ENCODE data around the gene WNT8A.

The WNT8A gene

DNA sequence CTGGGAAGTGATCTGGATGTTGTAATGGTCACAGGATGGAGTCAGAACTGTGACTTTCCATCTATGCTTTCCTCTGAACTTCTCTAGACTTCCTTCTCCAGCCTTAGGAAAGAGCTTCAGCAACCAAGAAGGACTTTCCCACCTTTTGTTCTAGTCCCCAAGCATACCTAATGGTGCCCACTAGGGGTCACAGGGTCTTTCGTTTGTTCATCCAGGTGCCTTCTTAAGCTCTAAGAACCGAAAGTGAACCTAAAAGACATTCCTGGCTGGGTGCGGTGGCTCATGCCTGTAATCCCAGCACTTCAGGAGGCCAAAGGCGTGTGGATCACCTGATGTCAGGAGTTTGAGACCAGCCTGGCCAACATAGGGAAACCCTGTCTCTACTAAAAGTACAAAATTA, 1.8 kb upstream of the WNT8A start:
- Histone ChIP-seq H3K27ac (no peak overlapping the region), H3K9me3 (no peaks in the 10 kb centered on the region), H3K27me3 (no peaks in the 10 kb centered on the region), H3K4me1 (ENCODE audit: control insufficient read depth in 1 of 2, insufficient read depth in 1 of 2, low read depth in 1 of 2, low read length in 1 of 2) (no peaks in the 10 kb centered on the region), H3K36me3 (no peaks in the 10 kb centered on the region), H3K4me3 (ENCODE audit: low read depth in 1 of 2, low read length in 1 of 2) (no peak overlapping the region)
- TF ChIP-seq, protein P1, sequence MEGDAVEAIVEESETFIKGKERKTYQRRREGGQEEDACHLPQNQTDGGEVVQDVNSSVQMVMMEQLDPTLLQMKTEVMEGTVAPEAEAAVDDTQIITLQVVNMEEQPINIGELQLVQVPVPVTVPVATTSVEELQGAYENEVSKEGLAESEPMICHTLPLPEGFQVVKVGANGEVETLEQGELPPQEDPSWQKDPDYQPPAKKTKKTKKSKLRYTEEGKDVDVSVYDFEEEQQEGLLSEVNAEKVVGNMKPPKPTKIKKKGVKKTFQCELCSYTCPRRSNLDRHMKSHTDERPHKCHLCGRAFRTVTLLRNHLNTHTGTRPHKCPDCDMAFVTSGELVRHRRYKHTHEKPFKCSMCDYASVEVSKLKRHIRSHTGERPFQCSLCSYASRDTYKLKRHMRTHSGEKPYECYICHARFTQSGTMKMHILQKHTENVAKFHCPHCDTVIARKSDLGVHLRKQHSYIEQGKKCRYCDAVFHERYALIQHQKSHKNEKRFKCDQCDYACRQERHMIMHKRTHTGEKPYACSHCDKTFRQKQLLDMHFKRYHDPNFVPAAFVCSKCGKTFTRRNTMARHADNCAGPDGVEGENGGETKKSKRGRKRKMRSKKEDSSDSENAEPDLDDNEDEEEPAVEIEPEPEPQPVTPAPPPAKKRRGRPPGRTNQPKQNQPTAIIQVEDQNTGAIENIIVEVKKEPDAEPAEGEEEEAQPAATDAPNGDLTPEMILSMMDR (IDR thresholded peaks at IDR 0.05): no peak

DNA sequence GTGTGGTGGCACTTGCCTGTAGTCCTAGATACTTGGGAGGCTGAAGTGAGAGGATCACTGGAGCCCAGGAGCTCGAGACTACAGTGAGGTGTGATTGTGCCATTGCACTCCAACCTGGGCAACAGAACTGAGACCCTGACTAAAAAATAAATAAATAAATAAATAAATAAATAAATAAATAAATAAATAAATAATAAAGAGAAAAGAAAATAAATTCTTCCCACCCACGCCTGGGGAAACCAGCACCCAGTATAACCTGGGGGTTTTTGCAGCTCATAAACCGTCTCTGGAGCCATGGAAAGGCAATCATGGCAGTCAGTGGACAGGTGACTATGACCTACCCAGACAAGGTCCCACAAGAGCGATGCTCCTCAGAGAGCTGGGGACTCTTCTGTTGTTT, 7.9 kb downstream of the WNT8A start:
- H3K36me3 ChIP-seq: no peaks in the 10 kb centered on the region
- no peak overlapping the region for H3K27ac ChIP-seq
- H3K4me3 ChIP-seq (ENCODE audit: low read depth in 1 of 2, low read length in 1 of 2): no peak overlapping the region
- TF ChIP-seq, protein P1 (IDR thresholded peaks at IDR 0.05): no peak
- no peaks in the 10 kb centered on the region for H3K27me3 ChIP-seq
- H3K4me1 ChIP-seq (ENCODE audit: control insufficient read depth in 1 of 2, insufficient read depth in 1 of 2, low read depth in 1 of 2, low read length in 1 of 2): peaks cover 8 to 9% of the 10 kb centered on the region in 2 experiments
- H3K9me3 ChIP-seq: no peaks in the 10 kb centered on the region

DNA sequence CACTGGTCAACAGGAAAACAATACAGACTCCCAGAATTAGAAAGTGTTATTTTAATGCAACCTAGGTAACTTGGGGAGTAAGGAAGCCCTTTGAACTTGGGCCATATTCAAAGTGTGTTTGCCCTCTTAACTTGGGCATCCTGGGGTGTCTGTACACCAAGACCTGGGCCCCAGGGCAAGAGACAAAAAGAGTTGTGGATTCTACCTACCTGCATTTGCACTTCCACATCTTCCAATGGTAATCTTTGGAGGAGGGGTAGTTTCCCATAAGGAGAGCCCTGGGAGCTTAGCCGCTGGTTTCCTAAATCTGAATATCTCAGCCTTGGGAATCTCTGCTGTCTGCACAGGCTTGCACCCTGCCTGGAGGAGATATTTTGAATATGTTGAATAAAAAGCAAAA, 8.5 kb downstream of the WNT8A start:
- Histone ChIP-seq H3K27ac (no peak overlapping the region), H3K9me3 (no peaks in the 10 kb centered on the region), H3K4me3 (ENCODE audit: low read depth in 1 of 2, low read length in 1 of 2) (no peak overlapping the region), H3K27me3 (no peaks in the 10 kb centered on the region), H3K4me1 (ENCODE audit: control insufficient read depth in 1 of 2, insufficient read depth in 1 of 2, low read depth in 1 of 2, low read length in 1 of 2) (peaks cover 8 to 9% of the 10 kb centered on the region in 2 experiments), H3K36me3 (no peaks in the 10 kb centered on the region)
- TF ChIP-seq, protein P1 (IDR thresholded peaks at IDR 0.05): no peak

DNA sequence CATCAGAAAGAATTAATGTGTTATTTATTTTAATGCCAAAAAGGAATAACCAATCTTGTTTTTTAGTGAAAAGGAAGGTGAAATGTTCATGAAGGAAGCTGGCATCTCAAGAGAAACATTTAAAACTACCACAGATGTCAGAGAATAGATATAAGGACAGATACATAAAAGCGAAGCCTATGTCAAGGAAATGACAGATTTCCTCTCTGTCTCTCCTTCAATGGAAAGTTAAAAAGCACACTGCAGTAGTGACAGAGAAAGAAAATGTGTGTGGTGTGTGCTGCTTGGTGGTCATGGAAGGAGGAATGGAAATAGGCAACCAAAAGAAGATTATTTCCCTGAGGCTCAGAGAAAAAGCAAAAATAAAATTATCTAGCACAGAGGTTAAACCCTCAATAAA, 9.2 kb downstream of the WNT8A start:
- H3K9me3 ChIP-seq: no peaks in the 10 kb centered on the region
- H3K4me3 ChIP-seq (ENCODE audit: low read depth in 1 of 2, low read length in 1 of 2): no peak overlapping the region
- H3K27me3 ChIP-seq: no peaks in the 10 kb centered on the region
- H3K36me3 ChIP-seq: no peaks in the 10 kb centered on the region
- H3K27ac ChIP-seq: no peak overlapping the region
- TF ChIP-seq, protein P1 (IDR thresholded peaks at IDR 0.05): no peak
- H3K4me1 ChIP-seq (ENCODE audit: control insufficient read depth in 1 of 2, insufficient read depth in 1 of 2, low read depth in 1 of 2, low read length in 1 of 2): peaks cover 8 to 9% of the 10 kb centered on the region in 2 experiments

DNA sequence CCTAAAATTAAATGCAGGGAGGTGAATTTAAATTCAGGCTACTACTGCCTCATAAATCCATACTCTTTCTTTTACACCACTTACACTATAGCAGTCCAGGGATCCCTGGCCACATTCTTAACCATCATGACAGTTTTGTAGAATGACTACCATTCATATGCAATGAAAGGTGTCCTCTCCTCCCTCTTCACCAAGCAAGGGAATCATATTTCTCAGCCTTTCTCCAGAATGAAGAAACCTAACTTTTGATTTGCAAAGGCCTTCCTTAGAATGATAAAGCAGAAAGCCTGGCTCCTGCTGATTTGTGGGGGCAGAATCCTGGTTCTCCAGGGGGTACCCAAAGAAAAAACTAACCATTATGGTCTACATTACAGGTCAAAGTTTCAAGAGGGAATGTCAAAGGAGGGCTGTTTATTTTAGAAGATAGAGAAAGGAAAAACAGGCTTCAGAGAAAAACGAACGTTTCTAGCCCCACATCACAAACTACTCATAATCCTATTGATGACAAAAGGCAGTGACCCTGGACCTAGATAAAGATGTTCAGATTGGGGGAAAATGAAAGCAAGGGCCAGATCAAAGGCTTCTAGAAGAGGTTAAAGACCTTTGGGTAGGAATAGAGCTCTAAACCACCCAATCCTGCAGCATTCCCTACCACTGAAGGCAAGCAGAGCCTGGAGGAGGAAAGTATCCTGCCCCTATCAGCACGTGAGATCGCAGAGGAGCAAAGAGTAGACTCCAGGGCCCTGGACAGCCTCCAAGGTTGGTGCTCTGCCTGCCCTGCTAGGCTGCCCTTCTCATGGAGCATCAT, 11.5 kb downstream of the WNT8A start:
- Histone ChIP-seq H3K27ac (no peak overlapping the region), H3K36me3 (no peaks in the 10 kb centered on the region), H3K27me3 (peaks cover 8% of the 10 kb centered on the region), H3K4me1 (ENCODE audit: control insufficient read depth in 1 of 2, insufficient read depth in 1 of 2, low read depth in 1 of 2, low read length in 1 of 2) (peaks cover 8 to 9% of the 10 kb centered on the region in 2 experiments), H3K9me3 (no peaks in the 10 kb centered on the region), H3K4me3 (ENCODE audit: low read depth in 1 of 2, low read length in 1 of 2) (no peak overlapping the region)
- TF ChIP-seq, protein P1 (IDR thresholded peaks at IDR 0.05): no peak

Data from neutrophil (primary cell).